Keratinocyte (primary cell): ENCODE measurements around the gene TMEM87B. TPM values are rescaled to one million over a fixed set of nuclear protein-coding genes. Genes with fewer than 3 reads are reported as not detected.

Source experiments
- DNase-seq: peaks from one replicate; pipeline ENCODE4 v3.0.0-alpha.2; 2011; ENCODE audit warnings: low read depth, missing footprints, low spot score
- FAIRE-seq: peaks from 2 replicates; lab custom pipeline; 2011; peaks lifted over from hg19 to GRCh38; lab: Jason Lieb, UNC
- H2AFZ ChIP-seq: 2 replicates; pipeline ENCODE4 v1.6.0; 2012; ENCODE audit warnings: low read length, control low read depth, inconsistent platforms; ENCODE audit not compliant: control insufficient read depth
- H3K27ac ChIP-seq: 2 replicates; pipeline ENCODE4 v1.5.1; 2011; ENCODE audit warnings: low read length; ENCODE audit not compliant: control insufficient read depth, insufficient read depth
- H3K27me3 ChIP-seq: 3 replicates; pipeline ENCODE4 v1.6.0; 2011; ENCODE audit warnings: low read length; ENCODE audit not compliant: control insufficient read depth, insufficient read depth; ENCODE audit errors: extremely low read depth
- H3K36me3 ChIP-seq, 2 experiments: 2 replicates in 1 of 2; 3 replicates in 1 of 2; pipeline ENCODE4 v1.5.1; 2011; ENCODE audit warnings: low read length in 2 of 2, mild to moderate bottlenecking in 1 of 2; ENCODE audit not compliant: control insufficient read depth in 2 of 2, insufficient read depth in 2 of 2; ENCODE audit errors: extremely low read depth in 1 of 2
- H3K4me1 ChIP-seq: 3 replicates; pipeline ENCODE4 v1.5.1; 2011; ENCODE audit warnings: low read length; ENCODE audit not compliant: control insufficient read depth, insufficient read depth; ENCODE audit errors: extremely low read depth
- H3K4me2 ChIP-seq: 3 replicates; pipeline ENCODE4 v1.6.0; 2011; ENCODE audit warnings: low read depth, low read length; ENCODE audit not compliant: control insufficient read depth, insufficient read depth; ENCODE audit errors: extremely low read depth
- H3K4me3 ChIP-seq, 3 experiments: fragments of 200-600 bp in 1 of 3; sonication (generic) in 1 of 3; 2 replicates in 2 of 3; 3 replicates in 1 of 3; pipeline ENCODE4 v1.5.1; 2011 to 2016; ENCODE audit warnings: low read length in 3 of 3, mild to moderate bottlenecking in 3 of 3, control low read depth in 2 of 3, inconsistent platforms in 1 of 3, low read depth in 1 of 3, mixed read lengths in 1 of 3, mixed run types in 1 of 3, moderate library complexity in 1 of 3; ENCODE audit not compliant: control insufficient read depth in 2 of 3, insufficient read depth in 2 of 3; ENCODE audit errors: extremely low read depth in 1 of 3
- H3K79me2 ChIP-seq: 2 replicates; pipeline ENCODE4 v1.6.0; 2012; ENCODE audit warnings: low read length; ENCODE audit not compliant: control insufficient read depth, insufficient read depth
- H3K9ac ChIP-seq: 3 replicates; pipeline ENCODE4 v1.6.0; 2011; ENCODE audit warnings: low read length; ENCODE audit not compliant: control insufficient read depth, insufficient read depth; ENCODE audit errors: extremely low read depth
- H3K9me1 ChIP-seq: 3 replicates; pipeline ENCODE4 v1.6.0; 2011; ENCODE audit warnings: low read length; ENCODE audit not compliant: control insufficient read depth, insufficient read depth; ENCODE audit errors: extremely low read depth
- H3K9me3 ChIP-seq: 2 replicates; pipeline ENCODE4 v1.5.1; 2012; ENCODE audit warnings: low read depth, low read length; ENCODE audit not compliant: control insufficient read depth
- H4K20me1 ChIP-seq: 3 replicates; pipeline ENCODE4 v1.6.0; 2011; ENCODE audit warnings: low read length; ENCODE audit not compliant: control insufficient read depth, insufficient read depth; ENCODE audit errors: extremely low read depth
- EZH2 ChIP-seq: IDR thresholded peaks from one replicate; pipeline ENCODE4 v1.6.1; 2012; ENCODE audit warnings: inconsistent platforms, mild to moderate bottlenecking, low read length, moderate library complexity
- dilution Hi-C: fragments of 300-500 bp; cut with MboI; formaldehyde crosslinking; loops from one replicate; pipeline ENCODE4 v1.7.0; 2020; ENCODE audit warnings: low sequenced_read_pairs; ENCODE audit not compliant: extremely low pct_ligation_motif_present
- polyA plus RNA-seq, 5 experiments: library from polyadenylated mRNA; depleted of rRNA in 3 of 5; stranded (reverse) in 3 of 5; stranded (forward) in 1 of 5; unstranded in 1 of 5; fragments of >200 nt; gene quantifications; 1 replicate in 1 of 5; 2 replicates in 3 of 5; 3 replicates in 1 of 5; pipeline versions ENCODE4 v1.2.1 to v1.2.3, GENCODE V29; 2011 to 2012; ENCODE audit warnings: missing spikeins in 2 of 5, low read depth in 1 of 5, low replicate concordance in 1 of 5
- TF ChIP-seq, protein P1 (sequence below), 3 experiments: IDR thresholded peaks in 1 of 3; conservative IDR thresholded peaks in 1 of 3; optimal IDR thresholded peaks in 1 of 3; 2 replicates in 2 of 3; 3 replicates in 1 of 3; pipeline versions ENCODE3 to v1.5.1; 2011; ENCODE audit warnings: low read length in 3 of 3, mild to moderate bottlenecking in 3 of 3, moderate library complexity in 2 of 3, control low read depth in 1 of 3, inconsistent platforms in 1 of 3; ENCODE audit not compliant: insufficient read depth in 2 of 3; ENCODE audit errors: extremely low read depth in 1 of 3

Gene TMEM87B
- polyA plus RNA-seq, 1 donor (not counting 4 experiments of a cell fraction or from before 2014, with no cell fraction given) = 37.3 TPM

DNA sequence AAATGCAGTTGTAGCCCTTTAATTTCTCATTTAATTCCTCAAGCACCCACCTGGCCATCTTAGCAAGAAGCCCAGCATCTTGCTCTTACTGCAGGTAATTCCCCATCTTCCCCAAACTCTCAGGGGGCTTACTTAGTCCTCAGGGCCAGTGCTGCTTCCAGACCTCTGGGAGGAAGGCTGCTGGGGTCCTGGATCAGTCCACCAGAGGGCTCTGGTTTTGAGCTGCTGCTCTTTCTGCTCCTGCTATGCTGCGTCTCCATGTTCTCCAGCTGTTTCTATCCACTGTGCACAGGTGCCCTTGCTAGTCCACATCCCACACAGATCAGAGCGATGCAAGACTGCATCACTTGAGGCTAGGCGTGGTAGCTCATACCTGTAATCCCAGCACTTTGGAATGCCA, 34.5 kb upstream of the TMEM87B start:
- dilution Hi-C loops = loop anchor here (25.0 kb wide), 1 partner anchor 108 kb away; no protein-coding TSS in a partner anchor
- FAIRE-seq = no peak
- Histone ChIP-seq H3K9me3 (no peaks in the 10 kb centered on the region), H3K79me2 (no peaks in the 10 kb centered on the region), H3K9me1 (no peaks in the 10 kb centered on the region), H3K27me3 (peaks cover 32% of the 10 kb centered on the region), H4K20me1 (no peaks in the 10 kb centered on the region), H3K4me3 (no peak overlapping the region), H3K27ac (no peak overlapping the region), H3K4me1 (no peaks in the 10 kb centered on the region), H3K9ac (no peak overlapping the region), H3K4me2 (no peak overlapping the region), H3K36me3 (no peaks in the 10 kb centered on the region), H2AFZ (no peak overlapping the region)
- TF ChIP-seq, protein P1, sequence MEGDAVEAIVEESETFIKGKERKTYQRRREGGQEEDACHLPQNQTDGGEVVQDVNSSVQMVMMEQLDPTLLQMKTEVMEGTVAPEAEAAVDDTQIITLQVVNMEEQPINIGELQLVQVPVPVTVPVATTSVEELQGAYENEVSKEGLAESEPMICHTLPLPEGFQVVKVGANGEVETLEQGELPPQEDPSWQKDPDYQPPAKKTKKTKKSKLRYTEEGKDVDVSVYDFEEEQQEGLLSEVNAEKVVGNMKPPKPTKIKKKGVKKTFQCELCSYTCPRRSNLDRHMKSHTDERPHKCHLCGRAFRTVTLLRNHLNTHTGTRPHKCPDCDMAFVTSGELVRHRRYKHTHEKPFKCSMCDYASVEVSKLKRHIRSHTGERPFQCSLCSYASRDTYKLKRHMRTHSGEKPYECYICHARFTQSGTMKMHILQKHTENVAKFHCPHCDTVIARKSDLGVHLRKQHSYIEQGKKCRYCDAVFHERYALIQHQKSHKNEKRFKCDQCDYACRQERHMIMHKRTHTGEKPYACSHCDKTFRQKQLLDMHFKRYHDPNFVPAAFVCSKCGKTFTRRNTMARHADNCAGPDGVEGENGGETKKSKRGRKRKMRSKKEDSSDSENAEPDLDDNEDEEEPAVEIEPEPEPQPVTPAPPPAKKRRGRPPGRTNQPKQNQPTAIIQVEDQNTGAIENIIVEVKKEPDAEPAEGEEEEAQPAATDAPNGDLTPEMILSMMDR (optimal IDR thresholded peaks at IDR 0.05 in 1 of 3, IDR thresholded peaks at IDR 0.05 in 1 of 3, conservative IDR thresholded peaks at IDR 0.05 in 1 of 3; ENCODE audit: extremely low read depth in 1 of 3, insufficient read depth in 2 of 3, low read length in 3 of 3) = no peak
- no peak for TF ChIP-seq EZH2
- no peak for DNase-seq

DNA sequence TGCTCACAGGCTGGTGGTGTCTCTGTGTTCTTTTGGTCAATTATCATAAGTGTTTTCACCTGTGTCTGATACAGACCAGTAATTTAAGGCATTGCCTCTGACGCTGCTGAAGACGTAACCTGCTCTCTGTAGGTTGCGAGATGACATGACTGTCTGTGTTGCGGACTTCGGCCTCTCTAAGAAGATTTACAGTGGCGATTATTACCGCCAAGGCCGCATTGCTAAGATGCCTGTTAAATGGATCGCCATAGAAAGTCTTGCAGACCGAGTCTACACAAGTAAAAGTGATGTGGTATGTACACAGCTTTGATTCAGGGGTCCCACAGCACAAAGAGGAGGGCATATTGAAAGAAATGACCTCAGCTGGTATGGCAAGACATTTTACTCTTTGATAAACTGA, 33.8 kb upstream of the TMEM87B start:
- Histone ChIP-seq H3K36me3 (no peaks in the 10 kb centered on the region), H4K20me1 (no peaks in the 10 kb centered on the region), H3K9ac (no peak overlapping the region), H3K4me3 (no peak overlapping the region), H3K27me3 (peaks cover 32% of the 10 kb centered on the region), H3K79me2 (no peaks in the 10 kb centered on the region), H2AFZ (no peak overlapping the region), H3K9me1 (no peaks in the 10 kb centered on the region), H3K27ac (no peak overlapping the region), H3K9me3 (no peaks in the 10 kb centered on the region), H3K4me2 (no peak overlapping the region), H3K4me1 (no peaks in the 10 kb centered on the region)
- FAIRE-seq (no peak), DNase-seq (no peak)
- TF ChIP-seq EZH2 = no peak
- TF ChIP-seq, protein P1 (optimal IDR thresholded peaks at IDR 0.05 in 1 of 3, IDR thresholded peaks at IDR 0.05 in 1 of 3, conservative IDR thresholded peaks at IDR 0.05 in 1 of 3; ENCODE audit: extremely low read depth in 1 of 3, insufficient read depth in 2 of 3, low read length in 3 of 3) = no peak
- dilution Hi-C loops = loop anchor here (25.0 kb wide), 1 partner anchor 109 kb away; no protein-coding TSS in a partner anchor
